VCaP (cell line): Measurements from ENCODE around the gene TIMM50.

Experiments used
- H3K27ac ChIP-seq: fragments of 450-650 bp; 2 replicates; pipeline ENCODE4 v1.5.1; 2017
- TF ChIP-seq, protein P1 (sequence below): fragments of 450-650 bp; conservative IDR thresholded peaks from 2 replicates; pipeline ENCODE4 v1.5.1; 2017; ENCODE audit warnings: mild to moderate bottlenecking, moderate library complexity

Gene TIMM50

DNA sequence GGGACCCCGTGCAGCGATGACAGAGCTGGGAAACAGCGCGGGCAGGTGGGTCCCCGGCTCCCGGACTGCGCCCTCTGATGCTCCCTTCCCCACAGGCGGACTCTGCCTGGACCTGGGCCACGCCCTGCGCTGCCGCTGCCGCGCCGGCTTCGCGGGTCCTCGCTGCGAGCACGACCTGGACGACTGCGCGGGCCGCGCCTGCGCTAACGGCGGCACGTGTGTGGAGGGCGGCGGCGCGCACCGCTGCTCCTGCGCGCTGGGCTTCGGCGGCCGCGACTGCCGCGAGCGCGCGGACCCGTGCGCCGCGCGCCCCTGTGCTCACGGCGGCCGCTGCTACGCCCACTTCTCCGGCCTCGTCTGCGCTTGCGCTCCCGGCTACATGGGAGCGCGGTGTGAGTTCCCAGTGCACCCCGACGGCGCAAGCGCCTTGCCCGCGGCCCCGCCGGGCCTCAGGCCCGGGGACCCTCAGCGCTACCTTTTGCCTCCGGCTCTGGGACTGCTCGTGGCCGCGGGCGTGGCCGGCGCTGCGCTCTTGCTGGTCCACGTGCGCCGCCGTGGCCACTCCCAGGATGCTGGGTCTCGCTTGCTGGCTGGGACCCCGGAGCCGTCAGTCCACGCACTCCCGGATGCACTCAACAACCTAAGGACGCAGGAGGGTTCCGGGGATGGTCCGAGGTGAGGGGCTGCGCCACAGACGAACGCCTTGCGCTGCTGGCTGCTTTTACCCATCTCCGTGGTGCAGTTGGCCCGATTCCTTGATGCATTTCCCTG, 26.5 kb downstream of the TIMM50 start:
- TF ChIP-seq, protein P1, sequence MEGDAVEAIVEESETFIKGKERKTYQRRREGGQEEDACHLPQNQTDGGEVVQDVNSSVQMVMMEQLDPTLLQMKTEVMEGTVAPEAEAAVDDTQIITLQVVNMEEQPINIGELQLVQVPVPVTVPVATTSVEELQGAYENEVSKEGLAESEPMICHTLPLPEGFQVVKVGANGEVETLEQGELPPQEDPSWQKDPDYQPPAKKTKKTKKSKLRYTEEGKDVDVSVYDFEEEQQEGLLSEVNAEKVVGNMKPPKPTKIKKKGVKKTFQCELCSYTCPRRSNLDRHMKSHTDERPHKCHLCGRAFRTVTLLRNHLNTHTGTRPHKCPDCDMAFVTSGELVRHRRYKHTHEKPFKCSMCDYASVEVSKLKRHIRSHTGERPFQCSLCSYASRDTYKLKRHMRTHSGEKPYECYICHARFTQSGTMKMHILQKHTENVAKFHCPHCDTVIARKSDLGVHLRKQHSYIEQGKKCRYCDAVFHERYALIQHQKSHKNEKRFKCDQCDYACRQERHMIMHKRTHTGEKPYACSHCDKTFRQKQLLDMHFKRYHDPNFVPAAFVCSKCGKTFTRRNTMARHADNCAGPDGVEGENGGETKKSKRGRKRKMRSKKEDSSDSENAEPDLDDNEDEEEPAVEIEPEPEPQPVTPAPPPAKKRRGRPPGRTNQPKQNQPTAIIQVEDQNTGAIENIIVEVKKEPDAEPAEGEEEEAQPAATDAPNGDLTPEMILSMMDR, result no peak
- peak overlapping the region; percentile 72 for H3K27ac ChIP-seq

DNA sequence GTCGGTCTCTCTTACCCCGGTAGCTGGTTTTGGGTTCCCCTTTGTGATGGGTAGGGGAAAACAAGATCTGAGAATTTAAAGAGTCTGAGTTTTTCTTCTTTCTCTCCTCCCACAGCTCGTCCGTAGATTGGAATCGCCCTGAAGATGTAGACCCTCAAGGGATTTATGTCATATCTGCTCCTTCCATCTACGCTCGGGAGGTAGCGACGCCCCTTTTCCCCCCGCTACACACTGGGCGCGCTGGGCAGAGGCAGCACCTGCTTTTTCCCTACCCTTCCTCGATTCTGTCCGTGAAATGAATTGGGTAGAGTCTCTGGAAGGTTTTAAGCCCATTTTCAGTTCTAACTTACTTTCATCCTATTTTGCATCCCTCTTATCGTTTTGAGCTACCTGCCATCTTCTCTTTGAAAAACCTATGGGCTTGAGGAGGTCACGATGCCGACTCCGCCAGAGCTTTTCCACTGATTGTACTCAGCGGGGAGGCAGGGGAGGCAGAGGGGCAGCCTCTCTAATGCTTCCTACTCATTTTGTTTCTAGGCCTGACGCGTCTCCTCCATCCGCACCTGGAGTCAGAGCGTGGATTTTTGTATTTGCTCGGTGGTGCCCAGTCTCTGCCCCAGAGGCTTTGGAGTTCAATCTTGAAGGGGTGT, 27.2 kb downstream of the TIMM50 start:
- TF ChIP-seq, protein P1, result no peak
- H3K27ac ChIP-seq, result peak overlapping the region; percentile 72

DNA sequence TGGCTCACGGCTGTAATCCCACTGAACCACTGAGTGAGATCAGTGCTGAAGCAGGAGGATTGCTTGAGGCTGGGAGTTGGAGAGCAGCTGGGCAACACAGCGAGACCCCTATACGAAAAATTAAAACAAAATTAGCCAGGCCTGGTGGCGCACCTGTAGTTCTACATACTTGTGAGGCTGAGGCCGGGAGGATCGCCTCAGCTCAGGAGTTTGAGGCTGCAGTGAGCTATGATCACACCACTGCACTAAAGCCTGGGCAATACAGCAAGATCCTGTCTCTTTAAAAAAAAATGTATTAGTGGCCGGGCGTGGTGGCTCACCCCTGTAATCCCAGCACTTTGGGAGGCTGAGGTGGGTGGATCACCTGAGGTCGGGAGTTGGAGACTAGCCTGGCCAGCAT, 28.0 kb downstream of the TIMM50 start:
- H3K27ac ChIP-seq, result no peak overlapping the region
- TF ChIP-seq, protein P1, result no peak

DNA sequence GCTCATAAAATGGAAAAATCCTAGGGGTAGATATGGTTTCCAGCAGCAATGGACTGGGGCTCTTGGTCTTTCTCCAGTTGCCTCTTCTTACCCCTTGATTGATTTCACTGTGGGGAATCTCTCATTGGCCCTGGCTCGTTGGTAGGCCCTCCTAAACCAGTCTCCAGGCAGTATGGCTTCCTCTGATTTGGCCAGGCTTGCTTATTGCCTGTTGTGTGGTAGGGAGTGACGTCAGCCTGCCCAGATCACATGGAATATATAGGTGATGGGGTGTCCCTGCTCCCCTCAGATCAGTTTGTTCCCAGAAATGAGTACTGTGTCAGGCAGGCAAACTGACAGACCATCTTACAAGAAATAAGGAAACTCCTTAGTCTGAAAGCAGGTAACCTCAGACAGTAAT, 28.6 kb downstream of the TIMM50 start:
- TF ChIP-seq, protein P1, result no peak

DNA sequence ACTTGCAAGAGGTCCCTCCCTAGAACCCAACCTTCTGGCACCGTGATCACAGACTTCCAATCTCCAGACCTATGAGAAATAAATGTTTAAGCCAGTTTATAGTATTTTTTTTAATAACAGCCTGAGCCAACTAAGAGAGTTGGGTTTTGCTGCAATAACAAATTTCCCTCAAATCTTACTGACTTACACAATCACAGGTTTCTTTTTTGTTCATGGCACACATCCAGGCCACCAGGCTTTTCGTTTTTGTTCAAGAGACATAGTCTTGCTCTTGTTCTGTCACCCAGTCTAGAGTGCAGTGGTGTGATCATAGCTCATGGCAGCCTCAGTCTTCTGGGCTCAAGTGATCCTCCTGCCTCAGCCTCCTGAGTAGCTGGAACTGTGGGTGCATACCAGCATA, 32.4 kb downstream of the TIMM50 start:
- TF ChIP-seq, protein P1, result no peak

More for the DNA sequence above, 28.6 kb downstream of the TIMM50 start:
- H3K27ac ChIP-seq, result no peak overlapping the region

DNA sequence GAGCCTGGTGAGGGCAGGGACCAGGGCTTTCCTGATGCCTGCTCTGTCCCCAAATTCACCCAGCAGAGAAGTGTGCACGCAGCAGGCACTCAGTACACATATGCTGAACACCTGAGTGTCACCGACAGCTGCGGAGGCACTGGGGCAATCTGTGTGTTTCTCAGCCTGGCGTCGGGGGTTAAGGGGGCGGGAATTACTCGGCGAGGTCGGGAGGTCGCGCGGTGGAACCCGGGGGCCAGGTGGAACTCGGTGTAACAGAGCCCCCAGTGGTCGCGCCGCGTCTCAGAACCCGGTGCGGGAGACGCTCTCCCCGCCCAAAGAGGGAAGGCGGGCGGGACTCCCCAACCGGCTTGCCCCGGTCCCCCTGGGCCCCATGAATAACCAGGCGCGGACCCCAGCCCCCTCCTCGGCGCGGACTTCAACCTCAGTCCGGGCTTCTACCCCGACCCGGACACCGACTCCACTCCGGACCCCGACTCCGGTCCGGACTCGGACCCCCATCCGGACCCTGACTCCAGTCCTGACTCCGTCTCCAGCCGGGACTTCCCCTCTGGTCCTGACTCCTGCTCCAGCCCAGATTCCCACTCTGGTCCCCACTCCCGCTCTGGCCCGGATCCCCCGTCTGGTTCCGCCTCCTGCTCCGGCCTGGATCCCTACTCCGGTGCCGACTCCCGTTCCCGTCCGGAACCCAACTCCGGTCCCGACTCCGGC, 34.4 kb downstream of the TIMM50 start, which contains the start of gene SELENOV:
Gene SELENOV (plus strand): TSS at position 300 of the 711 bp plus-strand sequence. CDS start 74 bp downstream, at position 374.
- TF ChIP-seq, protein P1, result peak; percentile 26; the same call in 1 of the 2 replicates
- peak within 1 kb of the TSS; percentile 44; the same call in 1 of the 2 replicates for H3K27ac ChIP-seq

More for the DNA sequence above, 32.4 kb downstream of the TIMM50 start:
- H3K27ac ChIP-seq, result no peak overlapping the region
